ENCODE measurements around the gene ADCY4.
"Not testable (repeated sequence)": the region's sequence is repeated elsewhere in the genome, so short reads cannot be mapped to it uniquely, and the experiment has no call there.

The ADCY4 gene

DNA sequence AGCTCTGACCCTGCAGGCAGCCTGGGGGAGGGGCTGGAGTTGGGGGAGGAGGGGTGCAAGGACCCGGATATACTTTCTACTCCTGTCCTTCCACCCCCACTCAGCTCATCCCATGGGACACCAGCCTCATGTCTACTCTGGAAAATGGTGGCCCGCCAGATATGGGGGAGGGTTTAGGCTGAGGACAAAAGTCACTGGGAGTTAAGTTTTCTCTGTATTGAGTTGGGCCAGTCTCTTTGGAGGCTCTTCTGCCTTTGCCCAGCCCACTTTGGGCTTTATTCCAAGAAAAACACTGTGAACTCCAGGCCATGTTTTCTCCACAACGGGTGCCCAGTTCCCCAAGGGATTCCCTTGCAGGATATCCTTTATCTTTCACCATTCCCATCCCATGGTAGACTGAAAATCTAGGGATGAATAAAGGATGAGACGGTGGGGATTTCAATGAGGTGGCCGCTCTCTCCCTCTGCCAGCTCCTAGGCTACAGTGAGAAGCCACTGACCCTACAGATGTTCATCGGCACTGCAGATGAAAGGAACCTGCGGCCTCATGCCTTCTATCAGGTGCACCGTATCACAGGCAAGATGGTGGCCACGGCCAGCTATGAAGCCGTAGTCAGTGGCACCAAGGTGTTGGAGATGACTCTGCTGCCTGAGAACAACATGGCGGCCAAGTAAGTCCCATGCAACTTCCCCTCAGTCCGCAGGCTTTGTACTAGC, 38.0 kb upstream of the ADCY4 start:
- no peaks in the 10 kb centered on the region for H3K9me3 ChIP-seq (ENCODE audit: control insufficient read depth, insufficient read depth, low read length)
- no peaks in the 10 kb centered on the region for H3K27me3 ChIP-seq (ENCODE audit: control insufficient read depth, insufficient read depth, low read length)
- no peak overlapping the region for H3K9ac ChIP-seq (ENCODE audit: low read depth, low read length)
- H3K4me1 ChIP-seq (ENCODE audit: control insufficient read depth, insufficient read depth, low read length): peaks cover 10% of the 10 kb centered on the region
- H3K4me3 ChIP-seq (ENCODE audit: low read depth, low read length): no peak overlapping the region
- H3K36me3 ChIP-seq (ENCODE audit: control insufficient read depth, insufficient read depth, low read length): peaks cover 14% of the 10 kb centered on the region

DNA sequence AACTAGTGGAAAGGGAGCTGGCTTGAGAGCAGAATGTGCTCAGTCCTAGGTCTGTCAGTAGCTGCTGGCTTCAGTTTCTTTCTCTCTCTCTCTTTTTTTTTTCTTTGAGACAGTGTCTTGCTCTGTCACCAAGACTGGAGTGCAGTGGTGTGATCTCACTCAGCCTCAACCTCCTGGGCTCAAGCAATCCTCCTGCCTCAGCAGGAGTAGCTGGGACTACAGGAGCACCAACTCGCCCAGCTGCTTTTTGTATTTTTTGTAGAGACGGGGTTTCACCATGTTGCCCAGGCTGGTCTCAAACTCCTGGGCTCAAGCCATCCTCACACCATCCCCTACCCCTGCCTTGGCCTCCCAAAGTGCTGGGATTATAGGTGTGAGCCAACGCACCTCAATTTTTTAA, 36.7 kb upstream of the ADCY4 start:
- H3K9ac ChIP-seq (ENCODE audit: low read depth, low read length): not testable (repeated sequence)
- H3K36me3 ChIP-seq (ENCODE audit: control insufficient read depth, insufficient read depth, low read length): peaks cover 14% of the 10 kb centered on the region

DNA sequence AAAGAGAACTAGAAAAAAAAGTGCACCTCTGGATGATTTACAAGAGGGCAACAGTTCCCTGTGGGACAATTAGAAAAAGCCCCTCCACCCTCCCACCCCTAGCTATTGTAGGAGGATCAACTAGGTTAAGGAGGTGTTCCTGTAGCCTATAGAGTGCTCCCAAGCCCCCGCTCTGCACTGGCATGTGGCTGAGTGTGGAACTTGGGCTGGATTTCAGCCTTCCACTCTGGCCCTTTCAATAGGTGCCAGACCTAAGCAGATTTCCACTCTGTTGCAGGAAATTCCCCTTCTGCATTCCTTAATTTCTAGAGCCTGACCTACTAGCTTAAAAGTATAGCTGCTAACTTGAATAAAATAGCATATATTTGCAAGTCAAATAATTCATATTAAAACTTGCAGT, 35.9 kb upstream of the ADCY4 start:
- H3K9ac ChIP-seq (ENCODE audit: low read depth, low read length): no peak overlapping the region
- peaks cover 3% of the 10 kb centered on the region for H3K4me1 ChIP-seq (ENCODE audit: control insufficient read depth, insufficient read depth, low read length)
- no peak overlapping the region for H3K4me3 ChIP-seq (ENCODE audit: low read depth, low read length)
- H3K36me3 ChIP-seq (ENCODE audit: control insufficient read depth, insufficient read depth, low read length): peaks cover 14% of the 10 kb centered on the region
- H3K27me3 ChIP-seq (ENCODE audit: control insufficient read depth, insufficient read depth, low read length): no peaks in the 10 kb centered on the region
- no peaks in the 10 kb centered on the region for H3K9me3 ChIP-seq (ENCODE audit: control insufficient read depth, insufficient read depth, low read length)

More for the DNA sequence above, 36.7 kb upstream of the ADCY4 start:
- H3K27me3 ChIP-seq (ENCODE audit: control insufficient read depth, insufficient read depth, low read length); H3K4me3 ChIP-seq (ENCODE audit: low read depth, low read length); H3K9me3 ChIP-seq (ENCODE audit: control insufficient read depth, insufficient read depth, low read length); H3K4me1 ChIP-seq (ENCODE audit: control insufficient read depth, insufficient read depth, low read length): not testable (repeated sequence)

DNA sequence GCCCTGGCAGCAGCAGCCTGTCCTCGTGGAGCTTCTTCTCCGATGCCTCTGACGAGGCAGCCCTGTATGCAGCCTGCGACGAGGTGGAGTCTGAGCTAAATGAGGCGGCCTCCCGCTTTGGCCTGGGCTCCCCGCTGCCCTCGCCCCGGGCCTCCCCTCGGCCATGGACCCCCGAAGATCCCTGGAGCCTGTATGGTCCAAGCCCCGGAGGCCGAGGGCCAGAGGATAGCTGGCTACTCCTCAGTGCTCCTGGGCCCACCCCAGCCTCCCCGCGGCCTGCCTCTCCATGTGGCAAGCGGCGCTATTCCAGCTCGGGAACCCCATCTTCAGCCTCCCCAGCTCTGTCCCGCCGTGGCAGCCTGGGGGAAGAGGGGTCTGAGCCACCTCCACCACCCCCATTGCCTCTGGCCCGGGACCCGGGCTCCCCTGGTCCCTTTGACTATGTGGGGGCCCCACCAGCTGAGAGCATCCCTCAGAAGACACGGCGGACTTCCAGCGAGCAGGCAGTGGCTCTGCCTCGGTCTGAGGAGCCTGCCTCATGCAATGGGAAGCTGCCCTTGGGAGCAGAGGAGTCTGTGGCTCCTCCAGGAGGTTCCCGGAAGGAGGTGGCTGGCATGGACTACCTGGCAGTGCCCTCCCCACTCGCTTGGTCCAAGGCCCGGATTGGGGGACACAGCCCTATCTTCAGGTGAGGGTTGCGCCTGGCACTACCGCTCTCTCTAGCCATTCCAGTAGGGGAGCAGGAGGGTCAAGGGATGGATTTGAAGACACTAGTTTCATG, 35.2 kb upstream of the ADCY4 start:
- H3K36me3 ChIP-seq (ENCODE audit: control insufficient read depth, insufficient read depth, low read length): peaks cover 14% of the 10 kb centered on the region
- no peaks in the 10 kb centered on the region for H3K27me3 ChIP-seq (ENCODE audit: control insufficient read depth, insufficient read depth, low read length)

DNA sequence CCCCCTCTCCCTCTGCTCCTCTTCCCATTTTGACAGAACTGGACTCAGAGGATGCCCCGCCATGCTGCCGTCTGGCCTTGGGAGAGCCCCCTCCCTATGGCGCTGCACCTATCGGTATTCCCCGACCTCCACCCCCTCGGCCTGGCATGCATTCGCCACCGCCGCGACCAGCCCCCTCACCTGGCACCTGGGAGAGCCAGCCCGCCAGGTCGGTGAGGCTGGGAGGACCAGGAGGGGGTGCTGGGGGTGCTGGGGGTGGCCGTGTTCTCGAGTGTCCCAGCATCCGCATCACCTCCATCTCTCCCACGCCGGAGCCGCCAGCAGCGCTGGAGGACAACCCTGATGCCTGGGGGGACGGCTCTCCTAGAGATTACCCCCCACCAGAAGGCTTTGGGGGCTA, 34.6 kb upstream of the ADCY4 start:
- Histone ChIP-seq H3K9me3 (ENCODE audit: control insufficient read depth, insufficient read depth, low read length) (no peaks in the 10 kb centered on the region), H3K27me3 (ENCODE audit: control insufficient read depth, insufficient read depth, low read length) (no peaks in the 10 kb centered on the region), H3K4me1 (ENCODE audit: control insufficient read depth, insufficient read depth, low read length) (peaks cover 5% of the 10 kb centered on the region), H3K36me3 (ENCODE audit: control insufficient read depth, insufficient read depth, low read length) (peaks cover 14% of the 10 kb centered on the region), H3K4me3 (ENCODE audit: low read depth, low read length) (peak overlapping the region; percentile 74), H3K9ac (ENCODE audit: low read depth, low read length) (no peak overlapping the region)

More for the DNA sequence above, 35.2 kb upstream of the ADCY4 start:
- no peak overlapping the region for H3K9ac ChIP-seq (ENCODE audit: low read depth, low read length)
- H3K9me3 ChIP-seq (ENCODE audit: control insufficient read depth, insufficient read depth, low read length): no peaks in the 10 kb centered on the region
- H3K4me1 ChIP-seq (ENCODE audit: control insufficient read depth, insufficient read depth, low read length): peaks cover 5% of the 10 kb centered on the region
- H3K4me3 ChIP-seq (ENCODE audit: low read depth, low read length): no peak overlapping the region

DNA sequence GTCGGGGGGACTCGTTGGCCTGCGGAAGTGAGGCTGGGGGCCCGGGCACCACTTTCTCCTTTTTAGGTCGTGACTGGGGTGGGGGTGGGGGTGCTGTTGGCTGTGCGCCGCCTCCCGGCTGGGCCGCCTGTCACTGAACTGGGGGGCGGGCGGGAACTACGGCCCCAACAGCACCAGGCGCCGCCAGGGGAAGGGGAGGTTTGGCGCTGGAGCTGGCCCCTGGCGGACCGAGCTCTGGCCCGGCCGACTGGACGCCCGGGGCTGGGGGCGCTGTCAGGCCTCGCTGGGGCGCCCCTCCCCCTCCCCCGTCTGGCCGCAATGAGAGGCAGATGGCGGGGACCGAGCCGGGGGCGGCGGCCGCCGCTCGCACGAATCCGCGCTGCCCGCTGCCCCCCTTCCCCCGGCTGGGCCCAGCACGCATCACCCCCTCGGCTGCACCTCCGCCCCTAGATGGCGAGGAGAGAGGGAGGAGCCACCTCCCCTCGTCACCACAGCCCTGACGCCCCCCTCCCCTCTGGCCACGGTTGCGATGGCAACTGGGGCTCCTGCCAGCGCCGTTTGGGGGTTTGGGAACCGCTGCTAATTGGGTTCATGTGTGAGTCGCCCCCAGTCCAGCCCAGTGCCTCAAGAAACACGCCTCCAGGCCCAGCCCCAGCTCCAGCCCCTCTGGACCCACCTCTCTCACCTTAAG, 33.8 kb upstream of the ADCY4 start:
- no peak overlapping the region for H3K9ac ChIP-seq (ENCODE audit: low read depth, low read length)
- H3K27me3 ChIP-seq (ENCODE audit: control insufficient read depth, insufficient read depth, low read length): no peaks in the 10 kb centered on the region
- H3K36me3 ChIP-seq (ENCODE audit: control insufficient read depth, insufficient read depth, low read length): peaks cover 12% of the 10 kb centered on the region
- H3K4me3 ChIP-seq (ENCODE audit: low read depth, low read length): peak overlapping the region; percentile 74
- H3K4me1 ChIP-seq (ENCODE audit: control insufficient read depth, insufficient read depth, low read length): peaks cover 5% of the 10 kb centered on the region
- no peaks in the 10 kb centered on the region for H3K9me3 ChIP-seq (ENCODE audit: control insufficient read depth, insufficient read depth, low read length)

DNA sequence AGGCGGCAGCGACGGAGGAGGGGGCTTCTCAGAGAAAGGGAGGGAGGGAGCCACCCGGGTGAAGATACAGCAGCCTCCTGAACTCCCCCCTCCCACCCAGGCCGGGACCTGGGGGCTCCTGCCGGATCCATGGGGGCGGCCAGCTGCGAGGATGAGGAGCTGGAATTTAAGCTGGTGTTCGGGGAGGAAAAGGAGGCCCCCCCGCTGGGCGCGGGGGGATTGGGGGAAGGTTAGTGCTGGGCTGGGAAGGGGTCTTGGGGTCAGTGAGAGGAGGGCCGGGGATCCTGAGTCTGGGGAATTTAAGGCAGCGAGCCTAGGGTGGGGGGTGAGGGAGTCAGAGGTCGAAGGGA, 33.3 kb upstream of the ADCY4 start:
- H3K36me3 ChIP-seq (ENCODE audit: control insufficient read depth, insufficient read depth, low read length): peaks cover 6% of the 10 kb centered on the region
- no peaks in the 10 kb centered on the region for H3K27me3 ChIP-seq (ENCODE audit: control insufficient read depth, insufficient read depth, low read length)
- H3K9ac ChIP-seq (ENCODE audit: low read depth, low read length): peak overlapping the region; percentile 47
- peaks cover 5% of the 10 kb centered on the region for H3K4me1 ChIP-seq (ENCODE audit: control insufficient read depth, insufficient read depth, low read length)
- H3K4me3 ChIP-seq (ENCODE audit: low read depth, low read length): peak overlapping the region; percentile 74
- no peaks in the 10 kb centered on the region for H3K9me3 ChIP-seq (ENCODE audit: control insufficient read depth, insufficient read depth, low read length)

DNA sequence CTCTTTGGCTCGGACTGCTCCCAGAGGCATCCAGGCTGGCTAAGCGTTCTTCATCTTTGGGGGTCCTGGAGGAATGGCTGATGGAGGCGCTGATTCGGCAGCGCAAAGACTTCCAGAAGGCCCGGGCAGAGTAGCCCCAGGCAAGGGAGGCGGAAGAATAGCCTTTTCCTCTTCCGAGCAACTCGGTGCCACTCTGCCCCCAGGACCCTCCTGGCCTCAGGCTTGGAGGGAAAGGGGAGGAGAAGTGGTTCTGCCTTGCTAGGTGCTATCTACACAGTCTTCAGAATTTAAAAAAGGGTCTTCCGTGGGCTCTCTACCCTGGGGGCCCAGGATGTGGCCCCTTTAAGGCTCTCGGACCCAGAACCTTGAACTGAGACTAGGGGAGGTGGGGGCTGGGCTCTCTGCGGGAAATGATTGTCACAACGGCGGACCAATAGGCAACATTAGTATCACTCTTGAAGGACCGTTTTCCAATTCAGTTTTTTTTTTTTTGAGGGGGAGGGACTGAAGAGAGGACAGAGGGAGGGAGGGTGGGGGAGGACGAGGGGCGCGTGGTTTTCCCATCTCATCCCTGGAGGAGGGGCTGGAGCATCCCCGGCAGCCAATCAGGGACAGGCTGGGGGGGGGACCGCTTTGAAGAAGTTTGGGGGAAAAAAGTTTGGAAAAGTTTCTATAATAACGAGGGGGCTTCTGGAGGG, 32.8 kb upstream of the ADCY4 start, which contains the start of gene NFATC4:
TSS of gene NFATC4 (plus strand) at position 671 of the 698 bp plus-strand sequence. CDS start 157 bp downstream, outside the sequence.
- H3K9ac ChIP-seq (ENCODE audit: low read depth, low read length): peak within 1 kb of the TSS; percentile 79
- no peaks in the 10 kb centered on the region for H3K9me3 ChIP-seq (ENCODE audit: control insufficient read depth, insufficient read depth, low read length)
- peak within 1 kb of the TSS; percentile 79 for H3K4me3 ChIP-seq (ENCODE audit: low read depth, low read length)
- peaks cover 1% of the 10 kb centered on the region for H3K27me3 ChIP-seq (ENCODE audit: control insufficient read depth, insufficient read depth, low read length)
- H3K36me3 ChIP-seq (ENCODE audit: control insufficient read depth, insufficient read depth, low read length): peaks cover 3% of the 10 kb centered on the region
- H3K4me1 ChIP-seq (ENCODE audit: control insufficient read depth, insufficient read depth, low read length): peaks cover 5% of the 10 kb centered on the region

DNA sequence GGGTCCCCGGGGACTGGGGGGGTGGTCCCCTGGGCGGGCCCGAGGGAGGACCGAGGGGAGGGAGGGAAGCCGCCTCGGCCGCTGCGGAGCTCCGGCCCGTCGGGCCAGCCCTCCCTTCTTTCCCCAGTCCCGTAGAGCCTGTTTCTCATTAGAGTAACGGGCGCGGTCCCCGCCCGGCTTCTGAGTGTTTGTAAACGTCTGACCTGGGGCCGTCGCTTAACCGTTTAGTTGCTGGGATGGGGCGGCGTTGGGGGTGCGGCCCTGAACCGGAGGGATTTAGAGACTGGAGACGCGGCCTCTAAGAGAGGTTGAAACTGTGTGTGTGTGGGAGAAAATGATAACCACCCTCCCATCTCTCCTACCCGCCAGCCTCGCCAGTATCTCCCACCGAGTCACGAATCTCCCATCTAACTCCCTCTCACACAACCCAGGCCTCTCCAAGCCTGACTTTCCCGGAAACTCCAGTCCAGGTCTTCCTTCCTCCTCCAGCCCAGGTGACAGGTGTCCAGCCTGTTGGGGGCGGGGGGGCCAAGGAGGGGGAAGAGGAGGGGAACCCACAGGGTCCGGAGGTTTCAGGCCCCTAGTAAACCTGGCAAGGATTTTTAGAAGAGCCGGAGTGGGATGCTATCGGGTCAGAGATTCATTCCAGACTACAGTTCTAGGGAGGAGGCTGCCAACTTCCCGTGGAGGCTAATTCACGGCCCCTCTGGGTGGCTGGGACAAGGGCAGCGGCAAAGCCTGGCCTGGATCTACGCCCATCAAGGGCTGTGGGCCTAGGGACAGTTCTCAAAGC, 32.0 kb upstream of the ADCY4 start:
- Histone ChIP-seq H3K9ac (ENCODE audit: low read depth, low read length) (peak overlapping the region; percentile 79), H3K27me3 (ENCODE audit: control insufficient read depth, insufficient read depth, low read length) (peaks cover 8% of the 10 kb centered on the region), H3K4me1 (ENCODE audit: control insufficient read depth, insufficient read depth, low read length) (peaks cover 5% of the 10 kb centered on the region), H3K9me3 (ENCODE audit: control insufficient read depth, insufficient read depth, low read length) (no peaks in the 10 kb centered on the region), H3K36me3 (ENCODE audit: control insufficient read depth, insufficient read depth, low read length) (no peaks in the 10 kb centered on the region), H3K4me3 (ENCODE audit: low read depth, low read length) (peak overlapping the region; percentile 79)

DNA sequence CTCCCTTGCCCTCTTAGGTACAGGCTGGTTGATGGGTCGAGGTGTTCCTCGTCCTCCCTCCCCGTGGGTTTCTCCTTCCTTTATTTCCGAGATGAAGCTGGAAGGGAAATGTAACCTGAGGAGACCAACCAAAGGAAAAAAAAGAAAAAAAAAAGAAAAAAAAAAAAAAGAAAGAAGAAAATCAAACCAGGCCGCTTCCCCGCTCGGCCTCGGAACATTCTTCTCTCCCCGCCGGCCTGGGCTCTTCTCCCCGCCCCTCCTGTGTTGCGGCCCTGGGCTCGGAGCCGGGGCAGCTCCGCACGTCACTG, 31.5 kb upstream of the ADCY4 start:
- H3K27me3 ChIP-seq (ENCODE audit: control insufficient read depth, insufficient read depth, low read length): peaks cover 13% of the 10 kb centered on the region
- peak overlapping the region; percentile 79 for H3K4me3 ChIP-seq (ENCODE audit: low read depth, low read length)
- H3K36me3 ChIP-seq (ENCODE audit: control insufficient read depth, insufficient read depth, low read length): no peaks in the 10 kb centered on the region
- no peak overlapping the region for H3K9ac ChIP-seq (ENCODE audit: low read depth, low read length)
- H3K9me3 ChIP-seq (ENCODE audit: control insufficient read depth, insufficient read depth, low read length): no peaks in the 10 kb centered on the region
- H3K4me1 ChIP-seq (ENCODE audit: control insufficient read depth, insufficient read depth, low read length): peaks cover 5% of the 10 kb centered on the region

Data from iPS-15b (cell line).